Nephron (organoid): ENCODE data around the gene UBE3D.
A peak's percentile ranks its signal among the peaks of the same experiment; 100 is the strongest.

ENCODE experiments used
- H3K27ac Mint-ChIP-seq, 3 experiments: 2 replicates each; pipeline ENCODE4 v1.8.0; 2020; ENCODE audit warnings: mixed read lengths in 3 of 3, mild to moderate bottlenecking in 2 of 3, moderate library complexity in 1 of 3
- H3K27me3 Mint-ChIP-seq: 2 replicates; pipeline ENCODE4 v1.8.0; 2021; ENCODE audit warnings: low read depth, mild to moderate bottlenecking, moderate library complexity, mixed read lengths
- H3K36me3 Mint-ChIP-seq: 2 replicates; pipeline ENCODE4 v1.8.0; 2020; ENCODE audit warnings: low read depth, mixed read lengths
- H3K4me1 Mint-ChIP-seq: 2 replicates; pipeline ENCODE4 v1.8.0; 2020; ENCODE audit warnings: mixed read lengths
- H3K4me3 Mint-ChIP-seq, 3 experiments: 2 replicates each; pipeline ENCODE4 v1.8.0; 2020; ENCODE audit warnings: mild to moderate bottlenecking in 3 of 3, mixed read lengths in 3 of 3, moderate library complexity in 2 of 3
- H3K9me3 Mint-ChIP-seq: 2 replicates; pipeline ENCODE4 v1.8.0; 2020; ENCODE audit warnings: mixed read lengths
- TF ChIP-seq, protein P1 (sequence below), 3 experiments: fragments of 200-600 bp; sonication (generic); IDR thresholded peaks; one replicate each; pipeline ENCODE4 v1.5.0; 2021; ENCODE audit warnings: antibody characterized with exemption in 3 of 3; ENCODE audit not compliant: unreplicated experiment in 3 of 3

The UBE3D gene

DNA sequence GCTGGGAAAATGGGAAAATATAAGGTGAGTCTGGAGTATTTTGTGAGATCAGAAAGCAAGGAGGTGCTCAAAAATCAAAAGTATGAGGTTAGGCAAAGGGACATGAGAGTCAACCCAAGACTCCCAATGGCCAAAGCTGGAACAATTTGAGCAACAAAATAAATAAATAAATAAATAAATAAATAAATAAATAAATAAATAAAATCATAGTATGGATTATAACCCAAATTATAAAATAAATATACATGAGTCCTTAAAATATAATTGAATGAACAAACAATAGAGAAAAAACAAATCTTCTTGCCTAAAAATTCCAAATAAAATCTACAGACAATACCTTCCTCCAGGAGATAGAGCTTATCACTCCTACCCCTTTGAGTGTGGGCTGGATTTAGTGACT, 69.5 kb downstream of the UBE3D start:
- Mint-ChIP-seq H3K4me3 (no peak overlapping the region), H3K9me3 (peaks cover 4% of the 10 kb centered on the region), H3K27me3 (no peaks in the 10 kb centered on the region), H3K36me3 (peaks cover 30% of the 10 kb centered on the region), H3K4me1 (peaks cover 5% of the 10 kb centered on the region), H3K27ac (no peak overlapping the region)
- TF ChIP-seq, protein P1, sequence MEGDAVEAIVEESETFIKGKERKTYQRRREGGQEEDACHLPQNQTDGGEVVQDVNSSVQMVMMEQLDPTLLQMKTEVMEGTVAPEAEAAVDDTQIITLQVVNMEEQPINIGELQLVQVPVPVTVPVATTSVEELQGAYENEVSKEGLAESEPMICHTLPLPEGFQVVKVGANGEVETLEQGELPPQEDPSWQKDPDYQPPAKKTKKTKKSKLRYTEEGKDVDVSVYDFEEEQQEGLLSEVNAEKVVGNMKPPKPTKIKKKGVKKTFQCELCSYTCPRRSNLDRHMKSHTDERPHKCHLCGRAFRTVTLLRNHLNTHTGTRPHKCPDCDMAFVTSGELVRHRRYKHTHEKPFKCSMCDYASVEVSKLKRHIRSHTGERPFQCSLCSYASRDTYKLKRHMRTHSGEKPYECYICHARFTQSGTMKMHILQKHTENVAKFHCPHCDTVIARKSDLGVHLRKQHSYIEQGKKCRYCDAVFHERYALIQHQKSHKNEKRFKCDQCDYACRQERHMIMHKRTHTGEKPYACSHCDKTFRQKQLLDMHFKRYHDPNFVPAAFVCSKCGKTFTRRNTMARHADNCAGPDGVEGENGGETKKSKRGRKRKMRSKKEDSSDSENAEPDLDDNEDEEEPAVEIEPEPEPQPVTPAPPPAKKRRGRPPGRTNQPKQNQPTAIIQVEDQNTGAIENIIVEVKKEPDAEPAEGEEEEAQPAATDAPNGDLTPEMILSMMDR (IDR thresholded peaks at IDR 0.05; ENCODE audit: unreplicated experiment in 3 of 3): no peak

DNA sequence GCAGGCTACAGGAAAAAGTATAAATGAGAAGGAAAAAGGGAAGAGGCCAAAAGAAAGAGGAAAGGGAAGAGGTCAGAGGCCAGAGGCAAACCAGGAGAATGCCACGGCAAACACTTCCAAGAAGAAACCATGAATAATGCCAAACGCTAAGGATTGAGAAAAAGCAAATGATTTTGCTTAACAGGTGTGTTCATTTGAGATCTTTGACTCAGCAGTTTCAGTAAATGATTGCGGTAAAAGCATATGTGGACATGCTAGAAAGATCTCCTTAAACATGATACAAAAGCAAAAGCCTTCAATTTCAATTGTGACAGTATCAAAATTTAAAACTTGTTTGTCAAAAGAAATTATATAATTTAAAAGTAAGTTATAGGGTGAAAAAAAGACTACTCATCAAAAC, 70.6 kb downstream of the UBE3D start:
- H3K9me3 Mint-ChIP-seq: peaks cover 4% of the 10 kb centered on the region
- TF ChIP-seq, protein P1 (IDR thresholded peaks at IDR 0.05; ENCODE audit: unreplicated experiment in 3 of 3): no peak
- H3K36me3 Mint-ChIP-seq: peaks cover 29% of the 10 kb centered on the region
- no peaks in the 10 kb centered on the region for H3K27me3 Mint-ChIP-seq
- no peak overlapping the region for H3K27ac Mint-ChIP-seq
- H3K4me1 Mint-ChIP-seq: peaks cover 5% of the 10 kb centered on the region
- H3K4me3 Mint-ChIP-seq: no peak overlapping the region

DNA sequence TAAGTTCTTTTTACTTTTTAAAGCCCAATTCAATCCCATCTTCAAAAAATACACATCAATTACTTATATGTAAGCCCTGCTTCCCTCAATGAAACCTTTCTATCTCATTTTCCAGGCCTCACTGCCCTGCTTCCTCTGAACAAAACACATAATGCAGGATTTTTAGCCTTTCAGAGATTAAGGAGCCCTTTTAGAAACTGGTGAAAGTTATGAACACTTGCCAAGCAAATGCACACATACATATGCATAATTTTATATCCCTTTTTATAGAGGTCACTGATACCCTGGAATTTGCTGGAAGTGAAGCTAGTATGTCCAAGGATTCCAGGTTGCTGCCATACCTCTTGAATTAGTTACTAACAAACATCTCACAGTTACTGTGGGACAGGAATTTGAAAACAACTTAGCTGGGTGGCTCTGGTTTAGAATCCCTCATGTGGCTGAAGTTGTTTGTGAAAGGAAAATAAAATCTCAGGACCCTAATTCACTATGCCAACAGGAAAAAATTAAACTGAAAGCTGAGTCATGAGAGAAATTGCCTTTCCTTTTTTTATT, 75.8 kb downstream of the UBE3D start:
- Mint-ChIP-seq H3K36me3 (peaks cover 20% of the 10 kb centered on the region), H3K9me3 (peaks cover 4% of the 10 kb centered on the region), H3K4me3 (no peak overlapping the region), H3K27ac (peak overlapping the region; percentile 3 to 72 (median 69)), H3K27me3 (no peaks in the 10 kb centered on the region), H3K4me1 (peaks cover 24% of the 10 kb centered on the region)
- TF ChIP-seq, protein P1 (IDR thresholded peaks at IDR 0.05; ENCODE audit: unreplicated experiment in 3 of 3): no peak

DNA sequence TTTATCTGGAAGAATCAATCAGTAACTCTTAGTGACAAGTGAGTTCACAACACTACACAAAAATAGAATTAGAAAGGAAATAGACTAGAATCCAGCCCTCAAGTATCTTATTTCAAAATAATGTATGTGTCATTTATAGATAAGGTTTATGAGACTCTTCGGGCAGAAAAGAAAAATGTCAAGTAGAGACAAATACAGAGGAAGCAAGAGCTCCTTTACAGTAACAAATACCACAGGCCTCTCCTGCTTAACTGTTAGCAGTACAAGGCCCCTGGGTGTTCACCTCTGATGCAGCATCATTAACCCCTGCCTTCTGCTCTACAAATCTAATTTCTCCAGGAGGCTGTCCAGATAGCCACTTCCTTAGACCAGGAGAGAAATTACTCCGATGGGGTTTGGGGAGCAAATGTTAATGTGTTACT, 76.7 kb downstream of the UBE3D start:
- Mint-ChIP-seq H3K4me1 (peaks cover 20% of the 10 kb centered on the region), H3K27me3 (no peaks in the 10 kb centered on the region), H3K4me3 (no peak overlapping the region), H3K36me3 (peaks cover 14% of the 10 kb centered on the region), H3K9me3 (peaks cover 4% of the 10 kb centered on the region), H3K27ac (peak overlapping the region; percentile 54 to 72 (median 69))
- TF ChIP-seq, protein P1 (IDR thresholded peaks at IDR 0.05; ENCODE audit: unreplicated experiment in 3 of 3): no peak

DNA sequence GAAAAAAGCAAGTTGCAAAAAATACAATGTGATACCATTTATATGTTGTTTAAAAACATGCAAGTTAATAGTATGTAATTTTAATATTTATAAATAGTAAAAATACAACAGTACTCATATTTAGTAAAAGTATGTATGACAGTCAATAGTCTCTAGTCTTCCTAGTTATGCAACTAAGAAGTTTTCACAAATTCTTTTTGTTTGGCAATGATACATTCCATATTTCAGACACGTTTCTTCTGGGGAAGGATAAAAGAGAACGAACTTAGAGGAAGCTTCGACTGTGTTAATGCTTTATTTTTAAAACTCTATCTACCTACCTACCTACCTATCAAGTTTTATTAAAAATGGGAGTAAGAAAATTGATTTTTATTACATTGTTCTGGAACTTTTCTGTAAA, 77.7 kb downstream of the UBE3D start:
- no peaks in the 10 kb centered on the region for H3K9me3 Mint-ChIP-seq
- H3K4me3 Mint-ChIP-seq: no peak overlapping the region
- H3K27me3 Mint-ChIP-seq: no peaks in the 10 kb centered on the region
- TF ChIP-seq, protein P1 (IDR thresholded peaks at IDR 0.05; ENCODE audit: unreplicated experiment in 3 of 3): no peak
- H3K27ac Mint-ChIP-seq: peak overlapping the region in 1 of 3 experiments; percentile 72
- H3K4me1 Mint-ChIP-seq: peaks cover 20% of the 10 kb centered on the region
- peaks cover 5% of the 10 kb centered on the region for H3K36me3 Mint-ChIP-seq

DNA sequence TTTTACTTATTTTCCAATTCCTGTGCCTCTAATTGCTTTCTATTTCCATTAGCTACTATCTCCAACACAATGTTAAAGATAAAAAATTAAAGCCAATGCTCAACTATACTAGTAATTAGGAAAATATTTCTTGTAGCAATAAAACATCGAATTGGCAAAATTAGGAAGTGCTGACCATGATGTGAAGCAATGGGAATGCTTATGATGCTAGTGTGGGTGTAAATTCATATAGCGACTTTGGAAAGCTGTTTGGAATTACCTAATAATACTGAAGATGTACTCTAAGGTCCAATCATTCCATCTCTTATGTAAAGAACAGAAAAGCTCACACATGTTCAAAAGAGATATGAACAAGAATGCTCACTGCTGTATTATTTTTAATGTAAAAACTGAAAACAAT, 78.2 kb downstream of the UBE3D start:
- Mint-ChIP-seq H3K4me1 (peaks cover 20% of the 10 kb centered on the region), H3K9me3 (no peaks in the 10 kb centered on the region), H3K27ac (no peak overlapping the region), H3K27me3 (no peaks in the 10 kb centered on the region), H3K4me3 (no peak overlapping the region), H3K36me3 (no peaks in the 10 kb centered on the region)
- TF ChIP-seq, protein P1 (IDR thresholded peaks at IDR 0.05; ENCODE audit: unreplicated experiment in 3 of 3): no peak
